ENCODE data around the gene LCE1E. TPM values are rescaled to one million over a fixed set of nuclear protein-coding genes. Genes with fewer than 3 reads are reported as not detected.

LCE1E gene
- total and polyA plus RNA-seq, 2 donors (not counting 3 experiments of a cell fraction or from before 2014, with no cell fraction given), result not detected

GRCh38 chr1:152737997-152738396 lies 48.1 kb upstream of the LCE1E start:
- FAIRE-seq (no peak), DNase-seq (ENCODE audit: low read depth, low spot score) (no peak)
- CTCF ChIA-PET, result no interaction called here
- no peaks in the 10 kb centered on the region for H4K20me1 ChIP-seq (replicated peaks; ENCODE audit: control insufficient read depth, extremely low read depth, insufficient read depth, low read length)
- intact Hi-C loops (cut with micrococcal nuclease), result no loop called here
- TF ChIP-seq, protein P1, sequence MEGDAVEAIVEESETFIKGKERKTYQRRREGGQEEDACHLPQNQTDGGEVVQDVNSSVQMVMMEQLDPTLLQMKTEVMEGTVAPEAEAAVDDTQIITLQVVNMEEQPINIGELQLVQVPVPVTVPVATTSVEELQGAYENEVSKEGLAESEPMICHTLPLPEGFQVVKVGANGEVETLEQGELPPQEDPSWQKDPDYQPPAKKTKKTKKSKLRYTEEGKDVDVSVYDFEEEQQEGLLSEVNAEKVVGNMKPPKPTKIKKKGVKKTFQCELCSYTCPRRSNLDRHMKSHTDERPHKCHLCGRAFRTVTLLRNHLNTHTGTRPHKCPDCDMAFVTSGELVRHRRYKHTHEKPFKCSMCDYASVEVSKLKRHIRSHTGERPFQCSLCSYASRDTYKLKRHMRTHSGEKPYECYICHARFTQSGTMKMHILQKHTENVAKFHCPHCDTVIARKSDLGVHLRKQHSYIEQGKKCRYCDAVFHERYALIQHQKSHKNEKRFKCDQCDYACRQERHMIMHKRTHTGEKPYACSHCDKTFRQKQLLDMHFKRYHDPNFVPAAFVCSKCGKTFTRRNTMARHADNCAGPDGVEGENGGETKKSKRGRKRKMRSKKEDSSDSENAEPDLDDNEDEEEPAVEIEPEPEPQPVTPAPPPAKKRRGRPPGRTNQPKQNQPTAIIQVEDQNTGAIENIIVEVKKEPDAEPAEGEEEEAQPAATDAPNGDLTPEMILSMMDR (IDR thresholded peaks at IDR 0.05; ENCODE audit: extremely low read depth in 1 of 2, insufficient read depth in 1 of 2, low read depth in 1 of 2, low read length in 2 of 2), result no peak
- TF ChIP-seq JUN (IDR thresholded peaks at IDR 0.05; ENCODE audit: borderline replicate concordance, insufficient read depth, insufficient read length, low read depth), result no peak
- TF ChIP-seq, protein P2, sequence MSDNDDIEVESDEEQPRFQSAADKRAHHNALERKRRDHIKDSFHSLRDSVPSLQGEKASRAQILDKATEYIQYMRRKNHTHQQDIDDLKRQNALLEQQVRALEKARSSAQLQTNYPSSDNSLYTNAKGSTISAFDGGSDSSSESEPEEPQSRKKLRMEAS (IDR thresholded peaks at IDR 0.05; ENCODE audit: insufficient read depth, insufficient read length), result no peak
- TF ChIP-seq GATA2 (IDR thresholded peaks at IDR 0.05; ENCODE audit: insufficient read depth, insufficient read length, low read depth, low read length), result no peak
- TF ChIP-seq EZH2 (IDR thresholded peaks at IDR 0.05; ENCODE audit: borderline replicate concordance, low read depth, low read length, severe bottlenecking), result no peak
- TF ChIP-seq MYC (IDR thresholded peaks at IDR 0.05; ENCODE audit: low read depth, low read length), result no peak
- TF ChIP-seq POLR2AphosphoS5 (IDR thresholded peaks at IDR 0.05; ENCODE audit: insufficient read depth, low read depth, low read length), result no peak
- no peak for TF ChIP-seq FOS (IDR thresholded peaks at IDR 0.05; ENCODE audit: borderline replicate concordance, insufficient read depth, low read length)
- TF ChIP-seq POLR2A (IDR thresholded peaks at IDR 0.05; ENCODE audit: low read depth, low read length), result no peak
- H3K27me3 ChIP-seq (ENCODE audit: control insufficient read depth in 2 of 2, insufficient read depth in 2 of 2, low read length in 2 of 2), result no peaks in the 10 kb centered on the region
- H3K9ac ChIP-seq (replicated peaks; ENCODE audit: extremely low read depth, insufficient read depth, low read length), result no peak overlapping the region
- BruUV-seq (replicated peaks), result no TSS peak
- no peaks in the 10 kb centered on the region for H3K9me1 ChIP-seq (replicated peaks; ENCODE audit: control insufficient read depth, extremely low read depth, insufficient read depth, low read length)
- no peak overlapping the region for H2AFZ ChIP-seq (ENCODE audit: low read depth, low read length)
- H3K4me2 ChIP-seq (ENCODE audit: insufficient read depth, low read length), result no peak overlapping the region
- no peaks in the 10 kb centered on the region for H3K36me3 ChIP-seq (ENCODE audit: control insufficient read depth in 2 of 2, extremely low read depth in 1 of 2, insufficient read depth in 2 of 2, low read length in 2 of 2)
- H3K79me2 ChIP-seq (ENCODE audit: control insufficient read depth, insufficient read depth, low read length), result no peaks in the 10 kb centered on the region
- no peak overlapping the region for H3K4me3 ChIP-seq (replicated peaks in 1 of 3; ENCODE audit: insufficient read depth in 1 of 3, low read depth in 1 of 3, low read length in 3 of 3)
- H3K9me3 ChIP-seq (replicated peaks; ENCODE audit: control insufficient read depth, insufficient read depth, low read length), result no peaks in the 10 kb centered on the region
- no peaks in the 10 kb centered on the region for H3K4me1 ChIP-seq (ENCODE audit: control insufficient read depth, extremely low read depth, insufficient read depth, low read length)
- no peak overlapping the region for H3K27ac ChIP-seq (ENCODE audit: insufficient read depth, low read depth, low read length)
- dilution Hi-C loops (cut with MboI; ENCODE audit: extremely low pct_ligation_motif_present, low sequenced_read_pairs), result no loop called here
- POLR2A ChIA-PET, result no interaction called here

All from endothelial cell of umbilical vein (primary cell).